NOMO-1 treated with DMSO at 0.1 percent for 48 hours (cell line): ENCODE data around the gene ARAP2.

Experiments
- DNase-seq: peaks from one replicate; lab custom pipeline; 2025; ENCODE audit not compliant: unreplicated experiment; lab: John Stamatoyannopoulos, UW

The ARAP2 gene, protein sequence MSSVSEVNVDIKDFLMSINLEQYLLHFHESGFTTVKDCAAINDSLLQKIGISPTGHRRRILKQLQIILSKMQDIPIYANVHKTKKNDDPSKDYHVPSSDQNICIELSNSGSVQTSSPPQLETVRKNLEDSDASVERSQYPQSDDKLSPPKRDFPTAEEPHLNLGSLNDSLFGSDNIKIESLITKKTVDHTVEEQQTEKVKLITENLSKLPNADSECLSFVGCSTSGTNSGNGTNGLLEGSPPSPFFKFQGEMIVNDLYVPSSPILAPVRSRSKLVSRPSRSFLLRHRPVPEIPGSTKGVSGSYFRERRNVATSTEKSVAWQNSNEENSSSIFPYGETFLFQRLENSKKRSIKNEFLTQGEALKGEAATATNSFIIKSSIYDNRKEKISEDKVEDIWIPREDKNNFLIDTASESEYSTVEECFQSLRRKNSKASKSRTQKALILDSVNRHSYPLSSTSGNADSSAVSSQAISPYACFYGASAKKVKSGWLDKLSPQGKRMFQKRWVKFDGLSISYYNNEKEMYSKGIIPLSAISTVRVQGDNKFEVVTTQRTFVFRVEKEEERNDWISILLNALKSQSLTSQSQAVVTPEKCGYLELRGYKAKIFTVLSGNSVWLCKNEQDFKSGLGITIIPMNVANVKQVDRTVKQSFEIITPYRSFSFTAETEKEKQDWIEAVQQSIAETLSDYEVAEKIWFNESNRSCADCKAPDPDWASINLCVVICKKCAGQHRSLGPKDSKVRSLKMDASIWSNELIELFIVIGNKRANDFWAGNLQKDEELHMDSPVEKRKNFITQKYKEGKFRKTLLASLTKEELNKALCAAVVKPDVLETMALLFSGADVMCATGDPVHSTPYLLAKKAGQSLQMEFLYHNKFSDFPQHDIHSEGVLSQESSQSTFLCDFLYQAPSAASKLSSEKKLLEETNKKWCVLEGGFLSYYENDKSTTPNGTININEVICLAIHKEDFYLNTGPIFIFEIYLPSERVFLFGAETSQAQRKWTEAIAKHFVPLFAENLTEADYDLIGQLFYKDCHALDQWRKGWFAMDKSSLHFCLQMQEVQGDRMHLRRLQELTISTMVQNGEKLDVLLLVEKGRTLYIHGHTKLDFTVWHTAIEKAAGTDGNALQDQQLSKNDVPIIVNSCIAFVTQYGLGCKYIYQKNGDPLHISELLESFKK (N-terminal part only)

DNA sequence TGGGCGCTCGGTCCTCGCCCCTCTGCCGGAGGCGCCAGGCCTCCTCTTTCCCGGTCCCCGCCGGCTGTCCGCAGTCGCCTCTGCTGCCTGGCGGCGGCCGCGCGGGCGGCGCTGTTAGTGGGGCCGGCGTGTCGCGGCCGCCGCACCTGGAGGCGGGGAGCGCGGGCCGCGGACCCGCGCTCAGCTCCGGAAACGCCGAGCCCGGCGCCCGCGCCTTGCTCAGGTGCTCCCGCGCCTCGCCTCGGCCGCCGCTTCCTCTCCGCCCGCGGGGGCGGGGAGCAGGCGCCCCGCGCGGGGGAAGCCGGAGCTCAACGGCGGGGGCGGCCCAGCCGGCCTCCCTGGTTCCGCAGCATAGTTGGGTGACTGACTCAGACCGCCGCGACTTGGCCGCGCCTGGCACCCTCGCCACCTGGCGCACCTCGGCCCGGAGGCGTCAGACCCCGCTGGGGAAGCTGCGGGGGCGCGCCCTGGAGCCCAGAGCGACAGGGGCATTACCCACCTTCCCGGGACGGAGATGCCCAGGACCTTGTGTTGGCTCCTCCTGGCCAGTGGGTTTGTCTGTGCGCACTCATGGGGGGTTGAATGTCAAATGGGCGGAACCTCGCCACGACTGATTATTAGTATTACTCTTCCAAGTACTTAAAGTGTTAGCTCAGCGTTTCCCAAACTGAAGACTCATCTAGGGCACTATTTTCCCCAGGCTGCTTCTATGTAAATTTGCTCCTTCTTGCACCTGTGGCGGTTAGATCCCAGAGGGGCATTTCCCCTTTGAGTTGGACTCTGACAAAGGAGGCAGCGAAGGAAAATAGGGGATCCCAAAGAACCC lies at the start of gene ARAP2:
TSS of gene ARAP2 (minus strand) at position 258 of the 826 bp plus-strand sequence. CDS start 15,028 bp downstream, outside the sequence.
- DNase-seq: peak; percentile 5

DNA sequence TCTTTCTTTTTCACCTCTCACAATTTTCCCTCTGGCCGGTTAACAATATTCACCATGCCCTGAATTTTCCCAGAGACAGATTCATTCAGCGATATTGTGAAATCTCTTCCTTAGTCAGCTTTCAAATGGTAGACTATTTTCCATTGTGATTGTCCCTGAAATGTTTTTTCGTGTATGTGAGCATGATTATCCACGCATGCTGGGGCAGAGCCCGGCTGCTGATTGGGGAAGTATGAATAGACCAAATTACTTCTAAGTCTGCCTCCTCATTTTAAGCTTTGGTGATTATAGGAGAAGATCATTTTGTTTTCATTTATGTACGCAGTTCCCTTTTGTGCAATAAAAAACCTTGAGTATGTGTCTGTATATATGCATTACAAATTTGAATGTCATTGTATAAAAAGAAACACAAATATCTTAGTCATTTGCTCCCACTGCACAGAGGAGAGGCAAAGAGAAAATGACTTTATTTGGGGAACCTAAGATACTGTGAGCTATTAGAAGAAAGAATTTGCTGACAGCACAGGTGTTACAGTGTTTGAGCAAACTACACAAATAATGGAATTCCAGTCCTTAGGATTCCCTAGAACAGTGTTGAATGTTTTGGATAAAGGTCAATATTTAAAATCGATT lies 48.4 kb upstream of the ARAP2 start:
- peak; percentile 43 for DNase-seq

DNA sequence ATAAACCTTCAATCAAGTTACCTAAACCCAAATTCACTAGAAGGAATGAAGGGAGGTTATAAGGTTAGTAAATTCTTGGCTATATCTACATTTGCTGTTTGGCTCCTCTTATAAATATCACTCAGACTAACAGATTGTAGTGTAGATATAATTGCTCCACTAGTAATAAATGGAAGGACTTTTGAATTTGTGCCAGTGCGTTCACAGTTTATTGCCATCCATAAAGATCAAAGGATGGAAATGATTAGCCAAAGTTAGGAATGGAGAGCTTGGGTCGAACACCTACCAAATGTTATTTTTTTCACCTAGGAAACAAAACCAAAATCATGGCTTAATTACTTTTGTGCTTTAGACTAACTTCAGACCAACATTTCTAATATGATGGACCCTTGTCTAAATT lies 46.3 kb upstream of the ARAP2 start:
- no peak for DNase-seq

DNA sequence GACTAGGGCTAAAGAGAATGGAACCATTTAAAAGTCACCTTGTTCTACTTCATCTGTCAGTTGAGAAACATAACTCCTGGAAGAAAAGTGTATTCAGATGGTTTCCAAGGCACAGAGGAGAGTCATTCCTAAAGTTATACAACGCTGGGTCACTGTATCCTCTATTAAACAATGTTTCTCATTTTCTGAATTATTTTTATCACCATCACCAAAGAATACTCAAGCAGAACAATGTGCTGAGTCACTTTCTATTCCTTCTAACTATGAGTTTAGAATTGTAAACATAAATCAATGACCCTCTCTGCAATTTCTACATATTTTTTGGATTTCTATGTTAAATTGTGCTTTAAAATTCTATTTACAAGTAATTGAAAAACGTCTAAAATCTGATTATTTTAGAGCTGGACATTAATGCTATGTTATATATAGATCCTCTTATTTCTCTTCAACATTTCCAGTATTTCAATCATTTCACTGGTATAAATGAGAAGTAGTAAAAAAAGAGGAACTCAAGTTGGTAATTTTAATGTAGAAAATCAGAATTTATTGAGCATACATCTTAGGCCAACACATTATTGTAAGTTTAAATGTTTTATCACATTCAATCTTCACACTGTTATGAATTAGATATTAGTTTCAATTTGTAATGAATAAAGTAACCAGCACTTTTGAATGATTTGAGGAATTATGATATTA lies 44.6 kb upstream of the ARAP2 start:
- peak; percentile 73 for DNase-seq

DNA sequence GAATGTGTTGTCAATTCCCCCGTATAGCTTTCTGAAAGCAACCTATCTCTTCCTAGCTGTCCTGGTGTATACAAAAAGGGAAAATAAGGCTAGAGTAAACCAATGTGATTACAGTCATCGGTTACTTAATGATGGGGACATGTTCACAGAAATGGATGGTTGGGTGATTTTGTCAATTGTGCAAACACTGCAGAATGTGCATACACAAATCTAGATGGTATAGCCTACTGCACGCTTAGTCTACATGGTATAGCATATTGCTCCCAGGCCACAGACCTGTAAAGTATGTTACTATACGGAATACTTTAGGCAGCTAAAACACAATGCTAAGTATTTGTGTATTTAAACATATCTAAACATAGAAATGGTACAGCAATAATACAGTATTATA lies 42.2 kb upstream of the ARAP2 start:
- no peak for DNase-seq

DNA sequence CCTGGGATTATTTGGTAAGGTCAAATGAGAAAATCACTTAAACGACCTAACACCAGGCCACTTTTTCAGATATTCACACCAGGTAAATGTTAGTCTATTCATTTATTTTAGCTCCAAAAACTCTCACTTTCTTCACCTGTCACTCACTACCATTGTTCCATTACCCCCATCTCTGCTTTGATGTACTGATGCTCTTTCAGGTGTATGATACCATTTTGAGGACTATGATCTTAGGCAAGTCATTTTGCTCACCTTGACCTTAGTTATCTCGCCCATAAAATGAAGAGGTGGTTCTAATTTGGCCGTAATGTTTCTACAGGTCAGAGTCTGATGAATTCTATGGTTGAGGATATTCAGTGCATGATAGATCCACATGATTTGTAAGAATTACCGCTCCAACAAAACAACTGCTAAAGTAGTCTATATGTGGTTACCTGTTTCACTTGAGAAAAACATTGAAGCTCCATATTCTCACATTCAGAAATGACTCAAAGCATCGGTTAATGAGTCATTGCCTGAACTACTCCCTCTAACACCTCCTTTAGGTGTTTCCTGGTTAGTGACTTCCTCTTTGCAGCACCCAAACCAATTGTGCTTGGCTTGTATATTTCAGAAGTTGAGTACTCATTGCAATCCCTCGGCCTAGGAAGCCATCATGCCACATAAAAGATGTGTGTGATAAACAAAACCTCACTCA lies 41.6 kb upstream of the ARAP2 start:
- DNase-seq: peak; percentile 84

DNA sequence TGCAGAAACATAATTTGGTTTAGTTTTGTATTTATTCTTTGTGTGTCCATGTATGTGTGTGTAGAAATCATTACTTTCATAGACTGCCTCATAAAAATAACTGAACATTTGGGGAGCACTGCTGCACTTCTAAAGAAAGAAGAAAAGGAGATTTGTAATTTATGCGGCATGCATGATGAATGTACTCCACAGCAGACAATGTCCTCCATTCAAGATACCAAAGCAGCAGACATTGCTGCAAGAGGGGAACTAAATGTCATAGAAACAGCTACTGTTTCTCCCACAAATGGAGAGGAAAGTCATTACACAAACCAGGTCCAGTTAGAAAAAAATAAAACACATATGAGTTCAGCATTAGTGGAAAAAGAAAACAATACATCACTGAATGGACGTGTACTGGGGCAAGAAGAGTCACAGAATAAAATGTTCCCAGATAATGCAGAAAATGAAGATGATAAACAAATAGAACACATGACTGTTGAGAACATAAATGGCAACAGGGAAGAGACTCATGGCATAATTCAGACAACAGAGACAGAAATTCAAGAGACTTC lies 39.7 kb upstream of the ARAP2 start:
- DNase-seq: no peak

DNA sequence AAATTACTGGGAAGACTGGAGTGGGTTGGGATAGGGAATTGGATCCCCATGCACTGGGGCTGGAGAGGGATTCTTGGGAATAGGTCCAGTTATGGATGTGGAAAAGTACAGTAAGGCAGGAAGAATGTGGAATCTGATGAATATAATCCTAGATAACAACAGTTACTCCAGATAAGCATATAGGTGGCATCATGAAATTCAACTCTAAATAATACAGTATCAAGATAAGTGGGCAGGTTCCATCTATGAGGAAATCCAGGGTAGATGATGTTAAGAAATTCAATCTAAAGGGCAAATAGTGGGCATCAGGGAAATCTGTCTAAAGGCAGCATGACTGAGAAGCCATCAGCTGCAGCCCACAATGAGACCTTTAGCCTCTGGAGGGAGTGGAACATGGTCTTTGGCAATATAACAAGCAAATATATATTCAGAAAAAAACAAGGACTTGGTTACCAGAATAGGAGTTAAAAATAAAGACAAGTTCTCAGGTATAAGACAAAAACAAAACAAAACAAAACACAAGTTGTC lies 38.3 kb upstream of the ARAP2 start:
- no peak for DNase-seq

DNA sequence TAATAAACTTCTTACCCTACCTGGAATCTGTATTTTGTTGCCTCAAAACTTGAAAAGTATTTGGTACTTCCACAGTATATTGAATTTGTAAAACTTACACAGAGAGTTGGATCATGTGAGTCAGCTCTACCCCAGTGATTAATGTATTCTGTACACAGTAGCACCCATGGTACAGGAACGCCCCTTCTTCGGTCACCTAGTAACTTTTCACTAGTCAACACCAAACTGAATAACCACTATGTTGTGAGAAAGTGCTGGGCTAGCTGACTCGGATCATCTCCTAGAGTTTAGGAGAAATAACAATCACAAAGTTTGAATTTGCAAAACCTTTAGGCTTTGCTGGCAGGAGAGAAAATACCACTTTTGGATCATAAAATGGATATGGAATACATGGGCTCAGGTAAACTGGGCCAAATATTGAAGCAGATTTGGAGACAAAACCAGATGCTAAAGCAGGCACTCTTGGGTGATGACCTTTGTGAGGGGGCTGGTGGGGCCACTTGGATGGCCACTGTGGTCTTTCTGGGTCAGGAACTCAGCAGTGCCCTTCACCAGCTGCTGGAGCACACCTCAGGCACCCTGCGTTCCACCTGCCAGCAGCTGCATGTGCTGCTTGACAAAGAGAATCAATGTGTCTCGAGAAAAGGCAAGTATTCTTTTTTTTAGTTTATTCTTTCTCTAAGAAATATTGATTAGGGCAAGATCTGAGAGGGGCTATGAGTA lies 37.2 kb upstream of the ARAP2 start, which contains the start of gene DTHD1:
TSS of gene DTHD1 (plus strand) at position 233 of the 723 bp plus-strand sequence. CDS start at position 376, 143 bp downstream.
- DNase-seq: no peak

DNA sequence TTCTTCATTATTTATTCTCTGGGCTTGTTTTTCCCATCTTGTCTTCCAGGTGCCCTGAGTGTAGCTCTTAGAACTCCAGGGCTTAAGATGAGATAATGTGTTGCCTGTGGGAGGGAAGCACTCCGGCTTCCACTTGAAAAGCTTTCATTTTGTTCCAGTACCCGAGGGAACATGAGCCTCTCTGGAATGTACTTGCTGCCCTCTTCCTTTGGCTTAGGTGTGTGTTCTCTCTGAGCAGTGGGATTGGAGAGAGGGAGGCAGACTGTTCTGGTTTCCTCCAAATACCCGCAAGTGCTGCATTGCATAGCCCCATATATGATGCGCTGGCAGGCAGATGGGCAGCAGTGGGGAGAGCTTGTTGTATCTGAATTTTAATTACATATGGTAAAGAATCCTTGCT lies 36.2 kb upstream of the ARAP2 start:
- DNase-seq: no peak

DNA sequence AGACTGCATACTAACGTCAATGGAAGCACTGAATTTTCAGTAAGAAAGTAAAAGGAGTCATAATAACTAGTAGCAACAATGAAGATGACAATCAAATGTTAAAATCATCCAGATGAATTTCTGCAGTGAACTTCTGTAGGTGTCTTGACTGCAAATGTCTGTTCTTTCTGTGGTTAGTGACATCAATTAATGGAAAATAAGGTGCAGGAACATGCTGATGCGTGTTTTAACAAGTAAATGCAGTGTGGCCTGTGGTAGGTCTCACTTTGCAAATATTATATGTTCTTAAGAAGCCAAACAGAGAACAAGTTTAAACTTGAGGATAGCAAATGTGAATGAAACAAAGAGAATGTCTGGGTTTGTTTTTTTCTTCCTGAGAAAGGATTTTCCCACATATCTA lies 34.5 kb upstream of the ARAP2 start:
- DNase-seq: no peak

DNA sequence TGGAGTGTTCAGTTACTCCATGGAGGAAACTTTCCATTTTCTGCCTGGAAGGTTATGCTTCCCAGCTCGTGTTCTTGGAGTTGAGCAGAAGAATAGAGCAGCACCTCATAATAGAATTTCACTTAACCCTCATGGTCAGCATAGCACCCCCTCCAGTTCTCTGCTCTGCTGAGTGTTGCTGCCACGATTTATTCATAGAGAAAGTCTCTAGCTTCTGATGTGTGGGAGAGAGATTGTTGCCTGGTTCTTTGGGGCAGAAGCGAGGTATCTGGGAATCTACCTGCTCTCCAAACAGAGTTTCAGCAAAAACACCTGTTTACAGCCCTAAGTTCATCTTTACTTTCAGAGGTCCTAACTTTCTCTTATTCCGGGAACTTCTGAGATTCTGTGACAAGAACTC lies 33.2 kb upstream of the ARAP2 start:
- no peak for DNase-seq

DNA sequence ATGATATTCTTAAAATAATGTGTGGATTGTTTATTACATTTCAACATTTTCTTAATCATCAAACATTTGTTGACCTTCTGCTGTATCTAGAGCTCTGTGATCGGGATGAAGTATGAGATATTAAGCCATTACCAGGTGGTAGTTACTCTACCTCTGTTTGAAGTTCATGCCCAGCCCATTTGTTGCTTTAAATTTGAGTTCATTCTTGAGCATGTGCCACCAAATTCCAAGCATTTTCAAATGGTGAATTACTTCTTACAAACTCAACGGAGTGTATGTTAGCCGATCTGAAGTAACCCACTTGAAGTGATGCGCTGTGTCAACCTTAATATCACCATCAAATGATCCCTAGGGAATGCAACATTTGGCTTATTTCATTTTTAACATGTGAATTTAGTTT lies 29.8 kb upstream of the ARAP2 start:
- DNase-seq: no peak

DNA sequence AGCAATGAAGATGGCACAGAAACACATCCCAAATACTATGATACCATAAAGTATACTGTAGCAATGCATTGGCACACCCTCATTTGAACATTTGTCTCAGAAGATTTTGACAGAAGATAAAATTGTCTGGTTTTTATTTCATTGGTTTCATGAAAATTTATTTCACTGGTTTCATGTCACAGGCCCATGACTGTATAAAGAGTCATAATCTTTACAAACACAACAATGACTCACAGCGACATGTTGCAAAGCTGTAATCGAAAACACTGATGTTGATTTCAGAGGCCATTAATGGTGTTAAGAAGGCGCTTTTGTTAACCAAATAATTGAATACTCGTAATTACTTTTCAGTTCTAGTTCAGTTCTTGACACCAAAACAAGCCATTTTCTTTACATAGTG lies 29.0 kb upstream of the ARAP2 start:
- no peak for DNase-seq

DNA sequence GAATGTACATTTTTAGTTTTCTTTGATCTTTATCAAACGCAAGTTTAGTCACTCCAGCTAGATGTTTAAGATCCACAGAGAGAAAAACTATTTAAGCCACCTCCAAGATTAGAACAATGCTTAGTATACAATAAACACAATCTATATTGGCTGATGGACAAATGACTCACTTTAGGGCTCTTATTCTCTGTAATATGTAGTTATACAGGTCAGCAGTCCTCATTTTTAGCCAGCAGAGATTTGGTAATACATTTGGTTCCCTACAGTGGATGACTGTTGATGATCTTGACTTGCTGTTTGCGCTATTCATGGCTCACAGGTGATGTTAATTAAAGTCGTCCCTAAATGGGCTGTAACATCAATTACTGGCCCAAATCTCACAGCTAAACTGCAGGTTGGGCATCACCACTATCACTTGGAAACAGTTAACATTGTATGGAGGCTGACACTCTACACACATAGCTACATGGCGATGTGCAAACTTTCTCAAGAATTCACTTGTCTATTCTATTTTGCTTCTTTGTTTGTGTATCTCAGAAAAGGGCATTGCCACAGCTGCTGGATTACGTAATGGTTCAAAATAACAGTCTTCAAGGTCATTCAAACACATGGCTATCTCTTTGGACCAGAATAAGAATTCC lies 25.3 kb upstream of the ARAP2 start:
- no peak for DNase-seq

DNA sequence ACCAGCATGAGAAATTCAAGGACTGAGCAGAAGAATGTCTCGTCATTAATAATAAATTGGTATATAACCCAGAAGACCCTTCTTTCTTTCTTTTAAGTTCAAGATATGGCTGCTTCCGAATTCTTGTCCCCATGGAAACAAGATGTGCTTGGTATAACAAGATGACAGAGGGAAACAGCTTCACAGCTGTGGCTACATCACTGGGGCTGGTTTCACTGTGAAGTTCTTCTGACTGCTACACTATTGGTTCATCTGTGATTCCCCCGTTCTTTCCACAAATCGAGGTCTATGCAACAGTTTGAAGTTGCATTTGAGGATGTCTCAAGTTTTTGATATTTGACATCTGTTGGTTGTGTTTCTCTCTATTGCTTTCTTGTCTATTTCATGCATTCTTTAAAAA lies 24.8 kb upstream of the ARAP2 start:
- no peak for DNase-seq
